Upper lobe of left lung (tissue), 6 donors: ENCODE results near the gene AUP1. TPM values are rescaled to one million over a fixed set of nuclear protein-coding genes. Genes with fewer than 3 reads are reported as not detected.

ENCODE experiments used
- ATAC-seq, 2 donors: fragments of 200-7000 bp; cut with Tn5 transposase; one replicate each; pipeline ENCODE4 v1.9.1; 2022; ENCODE audit warnings: mild to moderate bottlenecking in 2 of 2, moderate library complexity in 2 of 2; ENCODE audit not compliant: low FRiP score in 2 of 2
- DNase-seq, 2 donors: peaks; one replicate each; pipeline ENCODE4 v3.0.0-alpha.2; 2019 to 2020
- H3K27ac ChIP-seq, 4 donors: fragments of 200-600 bp; sonication (generic); one replicate each; pipeline ENCODE4 v1.5.1; 2016 to 2019
- H3K27me3 ChIP-seq, 4 donors: fragments of 200-600 bp; sonication (generic); one replicate each; pipeline ENCODE4 v1.5.1; 2017 to 2019
- H3K36me3 ChIP-seq, 4 donors: fragments of 200-600 bp; sonication (generic); one replicate each; pipeline ENCODE4 v1.5.1; 2016 to 2019
- H3K4me1 ChIP-seq, 4 donors: fragments of 200-600 bp; sonication (generic); one replicate each; pipeline ENCODE4 v1.5.1; 2018 to 2019
- H3K4me3 ChIP-seq, 4 donors: fragments of 200-600 bp; sonication (generic); one replicate each; pipeline ENCODE4 v1.5.1; 2017 to 2019; ENCODE audit warnings: mild to moderate bottlenecking in 2 of 4, moderate library complexity in 1 of 4
- H3K9me3 ChIP-seq, 4 donors: fragments of 200-600 bp; sonication (generic); one replicate each; pipeline ENCODE4 v1.5.1; 2018 to 2019
- EP300 ChIP-seq, 4 donors: sonication (generic); formaldehyde crosslinking; IDR thresholded peaks; one replicate each; pipeline ENCODE4 v1.5.1; 2017; ENCODE audit warnings: antibody characterized with exemption in 4 of 4, control low read depth in 2 of 4
- POLR2A ChIP-seq, 4 donors: fragments of 450-650 bp; IDR thresholded peaks; one replicate each; pipeline ENCODE4 v1.5.1; 2016 to 2017; ENCODE audit warnings: antibody characterized with exemption in 4 of 4, mild to moderate bottlenecking in 2 of 4
- POLR2AphosphoS5 ChIP-seq, 2 donors: sonication (generic); formaldehyde crosslinking; IDR thresholded peaks; one replicate each; pipeline ENCODE4 v1.5.1; 2017; ENCODE audit warnings: antibody characterized with exemption in 2 of 2
- WGBS, 2 donors: methylation state at CpG; one replicate each; pipeline ENCODE4 v1.1.5; 2017 to 2018; 5-methylcytosine and 5-hydroxymethylcytosine counted together
- total RNA-seq, 6 donors: library from RNA; depleted of rRNA in 4 of 6; stranded (reverse); fragments of >200 nt in 4 of 6; gene quantifications; one replicate each; pipeline versions ENCODE4 v1.1.0 to v1.2.1, GENCODE V29; 2016 to 2021
- TF ChIP-seq, protein P1 (sequence below), 6 experiments: fragments of 450-650 bp in 4 of 6; fragments of 200-600 bp in 2 of 6; sonication (generic) in 2 of 6; IDR thresholded peaks; one replicate each; pipeline ENCODE4 v1.5.1; 2016 to 2019; ENCODE audit warnings: antibody characterized with exemption in 6 of 6
- donor health status: DM: no; HTN: no; CAD: no; lungs with moderate emphysema.
- donor health status: DM: no; HTN: yes; CAD: no; lungs with severe emphysema.

Gene AUP1
- total RNA-seq, 6 donors from 2014 or later, result 93.4 to 337 (median 125) TPM

GRCh38 chr2:74481961-74482800 is 47.3 kb downstream of the AUP1 start:
- peak overlapping the region; percentile 50 to 84 (median 72) for H3K4me3 ChIP-seq
- TF ChIP-seq, protein P1, sequence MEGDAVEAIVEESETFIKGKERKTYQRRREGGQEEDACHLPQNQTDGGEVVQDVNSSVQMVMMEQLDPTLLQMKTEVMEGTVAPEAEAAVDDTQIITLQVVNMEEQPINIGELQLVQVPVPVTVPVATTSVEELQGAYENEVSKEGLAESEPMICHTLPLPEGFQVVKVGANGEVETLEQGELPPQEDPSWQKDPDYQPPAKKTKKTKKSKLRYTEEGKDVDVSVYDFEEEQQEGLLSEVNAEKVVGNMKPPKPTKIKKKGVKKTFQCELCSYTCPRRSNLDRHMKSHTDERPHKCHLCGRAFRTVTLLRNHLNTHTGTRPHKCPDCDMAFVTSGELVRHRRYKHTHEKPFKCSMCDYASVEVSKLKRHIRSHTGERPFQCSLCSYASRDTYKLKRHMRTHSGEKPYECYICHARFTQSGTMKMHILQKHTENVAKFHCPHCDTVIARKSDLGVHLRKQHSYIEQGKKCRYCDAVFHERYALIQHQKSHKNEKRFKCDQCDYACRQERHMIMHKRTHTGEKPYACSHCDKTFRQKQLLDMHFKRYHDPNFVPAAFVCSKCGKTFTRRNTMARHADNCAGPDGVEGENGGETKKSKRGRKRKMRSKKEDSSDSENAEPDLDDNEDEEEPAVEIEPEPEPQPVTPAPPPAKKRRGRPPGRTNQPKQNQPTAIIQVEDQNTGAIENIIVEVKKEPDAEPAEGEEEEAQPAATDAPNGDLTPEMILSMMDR (IDR thresholded peaks at IDR 0.05), result no peak
- TF ChIP-seq EP300 (IDR thresholded peaks at IDR 0.05), result no peak
- peaks cover 24 to 40% (median 27%) of the 10 kb centered on the region in 4 donors for H3K4me1 ChIP-seq
- 0 to 1% methylated on average over 2 to 55 of the region's 80 CpGs for WGBS, 2 donors
- ATAC-seq (peak; percentile 82 to 83), DNase-seq (peak; percentile 53 to 93)
- H3K36me3 ChIP-seq, result peaks cover 0 to 48% (median 18%) of the 10 kb centered on the region in 4 donors
- H3K27me3 ChIP-seq, result no peaks in the 10 kb centered on the region
- peak overlapping the region; percentile 82 to 93 (median 90) for H3K27ac ChIP-seq
- no peaks in the 10 kb centered on the region for H3K9me3 ChIP-seq

- ATAC-seq (no peak), DNase-seq (no peak)
- Histone ChIP-seq H3K27me3 (no peaks in the 10 kb centered on the region), H3K27ac (peak overlapping the region; percentile 82 to 93 (median 90)), H3K4me3 (peak overlapping the region; percentile 50 to 84 (median 72)), H3K9me3 (no peaks in the 10 kb centered on the region), H3K36me3 (peaks cover 0 to 43% (median 14%) of the 10 kb centered on the region in 4 donors), H3K4me1 (peaks cover 32 to 48% (median 35%) of the 10 kb centered on the region in 4 donors)
- WGBS, 2 donors, result 51 to 60% methylated on average over 2 to 3 of the region's 3 CpGs
- TF ChIP-seq POLR2A (IDR thresholded peaks at IDR 0.05), result no peak
- TF ChIP-seq, protein P1 (IDR thresholded peaks at IDR 0.05), result no peak
- no peak for TF ChIP-seq EP300 (IDR thresholded peaks at IDR 0.05)
- TF ChIP-seq POLR2AphosphoS5 (IDR thresholded peaks at IDR 0.05), result no peak
Observed at GRCh38 chr2:74481431-74481830, 48.1 kb downstream of the AUP1 start.

Other genes starting within 250 kb of the AUP1 start
- gene SLC4A5, start 186.3 kb downstream of the AUP1 start, total RNA-seq, result 10 to 100 TPM in 3 of 6 donors, 1 to 10 TPM in 3; 3.2 to 47.1 (median 11.0) TPM
- 100 to 1,000 TPM; 106 to 260 (median 147) TPM for gene DCTN1, start 149.4 kb downstream of the AUP1 start, total RNA-seq
- gene C2orf81, start 108.1 kb downstream of the AUP1 start, total RNA-seq, result 10 to 100 TPM in 2 of 6 donors, 1 to 10 TPM in 4; 2.6 to 12.3 (median 5.7) TPM
- gene WDR54, start 108.0 kb downstream of the AUP1 start, total RNA-seq, result 10 to 100 TPM in 4 of 6 donors, 1 to 10 TPM in 2; 8.4 to 28.2 (median 13.3) TPM
- 10 to 100 TPM; 26.7 to 95.3 (median 34.0) TPM for gene RTKN, start 87.8 kb downstream of the AUP1 start, total RNA-seq
- gene INO80B, start 74.6 kb downstream of the AUP1 start, total RNA-seq, result 10 to 100 TPM; 12.6 to 85.9 (median 32.5) TPM
- 100 to 1,000 TPM in 1 of 6 donors, 10 to 100 TPM in 5; 34.7 to 109 (median 51.3) TPM for gene WBP1, start 71.3 kb downstream of the AUP1 start, total RNA-seq
- 10 to 100 TPM; 57.8 to 80.8 (median 63.1) TPM for gene MOGS, start 64.3 kb downstream of the AUP1 start, total RNA-seq
- 10 to 100 TPM; 19.9 to 87.1 (median 30.1) TPM for gene MRPL53, start 57.0 kb downstream of the AUP1 start, total RNA-seq
- 10 to 100 TPM; 14.8 to 67.1 (median 19.8) TPM for gene CCDC142, start 46.7 kb downstream of the AUP1 start, total RNA-seq
- 100 to 1,000 TPM in 1 of 6 donors, 10 to 100 TPM in 5; 18.2 to 127 (median 27.3) TPM for gene TTC31, start 46.6 kb downstream of the AUP1 start, total RNA-seq
- gene LBX2, start 30.1 kb downstream of the AUP1 start, total RNA-seq, result 1 to 10 TPM; 1.3 to 8.4 (median 2.4) TPM
- 10 to 100 TPM; 15.4 to 43.2 (median 34.6) TPM for gene PCGF1, start 22.0 kb downstream of the AUP1 start, total RNA-seq
- gene TLX2, start 15.3 kb downstream of the AUP1 start, total RNA-seq, result 1 to 10 TPM in 1 of 6 donors, under 1 TPM in 1, not detected in 4; 0.26 to 2.6 TPM
- gene DQX1, start 3.5 kb downstream of the AUP1 start, total RNA-seq, result under 1 TPM in 3 of 6 donors, not detected in 3; 0.26 to 0.37 (median 0.33) TPM
- gene HTRA2, start 227 bp upstream of the AUP1 start, total RNA-seq, result 10 to 100 TPM; 11.8 to 36.9 (median 27.2) TPM
- 10 to 100 TPM in 3 of 6 donors, 1 to 10 TPM in 3; 3.6 to 28.3 (median 10.3) TPM for gene LOXL3, start 24.2 kb upstream of the AUP1 start, total RNA-seq
- gene DOK1, start 25.0 kb upstream of the AUP1 start, total RNA-seq, result 10 to 100 TPM; 13.7 to 49.2 (median 38.0) TPM
- 1 to 10 TPM in 3 of 6 donors, under 1 TPM in 1, not detected in 2; 0.91 to 6.3 (median 2.2) TPM for gene M1AP, start 118.6 kb upstream of the AUP1 start, total RNA-seq
- 10 to 100 TPM in 3 of 6 donors, 1 to 10 TPM in 3; 6.3 to 15.3 (median 10.1) TPM for gene SEMA4F, start 124.5 kb upstream of the AUP1 start, total RNA-seq